ENCODE results near the gene SNX15.

SNX15 gene

DNA sequence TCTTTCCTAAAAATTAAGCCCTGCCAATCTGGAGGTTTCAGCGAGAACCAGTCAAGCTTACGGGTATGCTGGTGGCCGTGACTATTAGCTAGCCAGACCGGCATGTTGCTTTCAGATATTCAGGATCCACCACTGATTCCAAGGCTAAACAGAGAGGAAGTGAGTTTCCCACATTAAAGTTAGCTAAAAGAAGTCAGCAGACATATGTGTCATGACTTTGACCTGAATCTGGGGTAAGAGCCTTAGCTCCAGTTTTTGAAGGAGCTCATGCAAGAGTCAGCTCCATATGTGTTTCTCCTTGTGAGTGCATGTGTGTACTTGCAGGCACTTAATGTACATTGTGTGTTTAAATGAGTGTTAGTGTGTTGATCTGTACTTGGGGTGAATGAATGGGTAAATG is 58.2 kb downstream of the SNX15 start:
- DNase-seq: no peak

DNA sequence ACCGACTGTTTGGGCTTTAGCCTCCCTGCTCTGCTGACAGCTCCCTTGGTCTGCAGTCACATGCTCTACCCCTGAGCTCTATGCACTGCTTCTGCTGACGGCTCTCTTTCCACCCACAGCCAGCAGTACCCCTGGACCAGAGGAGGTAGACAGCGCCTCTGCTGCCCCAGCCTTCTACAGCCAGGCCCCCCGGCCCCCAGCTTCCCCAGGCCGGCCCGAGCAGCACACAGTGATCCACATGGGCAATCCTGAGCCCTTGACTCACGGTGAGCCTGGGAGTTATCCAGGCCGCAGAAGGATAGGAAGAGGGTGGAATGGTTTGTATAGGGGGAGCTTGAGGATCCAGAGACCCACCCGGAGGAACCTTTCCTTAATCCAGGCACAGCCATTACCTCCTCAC is 59.6 kb downstream of the SNX15 start:
- no peak for DNase-seq

DNA sequence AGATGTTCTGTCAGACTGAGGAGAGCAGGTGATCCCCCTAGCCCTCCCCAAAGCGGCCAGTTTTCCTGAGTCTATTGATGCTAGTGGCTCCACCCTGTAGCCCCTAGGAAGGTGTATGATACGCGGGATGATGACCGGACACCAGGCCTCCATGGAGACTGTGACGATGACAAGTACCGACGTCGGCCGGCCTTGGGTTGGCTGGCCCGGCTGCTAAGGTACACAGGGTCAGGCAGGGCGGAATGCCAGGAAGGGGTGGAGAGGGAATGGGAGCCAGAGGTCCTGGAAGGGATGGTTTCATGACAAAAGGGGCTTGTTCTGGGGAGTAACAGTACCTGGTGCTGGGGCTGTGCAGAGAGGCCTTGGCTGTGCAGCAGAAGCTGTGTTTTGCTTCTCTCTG is 60.0 kb downstream of the SNX15 start:
- no peak for DNase-seq

DNA sequence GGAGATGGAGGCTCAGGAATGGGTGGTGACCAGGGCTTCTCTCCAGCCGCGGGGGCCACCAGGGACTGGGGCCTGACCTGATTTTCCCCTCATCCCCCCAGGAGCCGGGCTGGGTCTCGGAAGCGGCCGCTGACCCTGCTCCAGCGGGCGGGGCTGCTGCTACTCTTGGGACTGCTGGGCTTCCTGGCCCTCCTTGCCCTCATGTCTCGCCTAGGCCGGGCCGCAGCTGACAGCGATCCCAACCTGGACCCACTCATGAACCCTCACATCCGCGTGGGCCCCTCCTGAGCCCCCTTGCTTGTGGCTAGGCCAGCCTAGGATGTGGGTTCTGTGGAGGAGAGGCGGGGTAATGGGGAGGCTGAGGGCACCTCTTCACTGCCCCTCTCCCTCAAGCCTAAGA is 60.6 kb downstream of the SNX15 start:
- no peak for DNase-seq

DNA sequence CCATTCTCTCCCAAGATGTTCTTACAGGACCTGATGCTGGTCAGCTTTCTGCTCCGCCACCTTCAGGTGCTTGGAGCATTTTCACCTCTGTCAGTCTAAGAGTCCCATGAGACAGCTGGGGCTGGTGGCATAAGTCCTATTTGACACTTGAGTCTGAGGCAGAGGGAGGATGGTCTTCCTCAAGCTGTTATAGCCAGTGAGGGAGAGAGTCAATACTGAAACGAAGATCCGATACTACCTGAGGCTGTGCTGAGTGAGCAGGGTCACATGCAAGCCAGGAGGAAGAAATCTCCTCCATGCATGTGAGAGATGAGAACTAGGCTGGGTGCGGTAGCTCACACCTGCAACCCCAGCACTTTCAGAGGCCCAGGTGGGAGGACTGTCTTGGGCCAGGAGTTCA is 62.4 kb downstream of the SNX15 start:
- no peak for DNase-seq
